K562 (cell line): ENCODE measurements around the gene CENPC. TPM values are rescaled to one million over a fixed set of nuclear protein-coding genes. Genes with fewer than 3 reads are reported as not detected.

Experiments
- ATAC-seq: fragments of 200-7000 bp; cut with Tn5 transposase; 3 replicates; pipeline ENCODE4 v1.9.1; 2020; ENCODE audit warnings: moderate library complexity
- BruUV-seq: library from RNA; stranded (reverse); fragments of 400-500 nt; replicated peaks from 2 replicates; lab custom pipeline; 2021; lab: Mats Ljungman, UMichigan
- CTCF ChIA-PET: fragments of 300-600 bp; formaldehyde crosslinking; extraction: SDS; loops from one replicate; lab custom pipeline; 2021; ENCODE audit warnings: low intra/inter-chr PET ratio; lab: Yijun Ruan, JAX
- POLR2A ChIA-PET: fragments of 300-600, 350-650 bp; sonication (Branson Sonifier 250); formaldehyde crosslinking; extraction: SDS; loops from one replicate; lab custom pipeline; 2021; ENCODE audit warnings: antibody characterized with exemption, inconsistent platforms; lab: Yijun Ruan, JAX
- DNase-seq, 4 experiments: peaks; one replicate each; pipeline versions ENCODE4 v3.0.0 to v3.0.0-alpha.2; 2011 to 2018; ENCODE audit warnings: low spot score in 3 of 4, mixed read lengths in 3 of 4; ENCODE audit errors: extremely low read depth in 1 of 4
- FAIRE-seq: peaks from 2 replicates; lab custom pipeline; 2011; peaks lifted over from hg19 to GRCh38; lab: Jason Lieb, UNC
- H2AFZ ChIP-seq: 2 replicates; pipeline ENCODE4 v1.6.0; 2011; ENCODE audit warnings: low read depth, low read length, control low read depth, inconsistent platforms
- H3K27ac ChIP-seq: fragments of 200-600 bp; 3 replicates; pipeline ENCODE4 v1.8.0; 2011; ENCODE audit warnings: low read depth, mild to moderate bottlenecking, control low read depth, inconsistent platforms, low read length, moderate library complexity, mixed read lengths; ENCODE audit errors: extremely low read depth
- H3K27me3 ChIP-seq, 2 experiments: fragments of 300-600 bp in 1 of 2; 2 replicates in 1 of 2; 3 replicates in 1 of 2; pipeline versions ENCODE4 v1.6.0 to v1.8.0; 2011; ENCODE audit warnings: inconsistent platforms in 2 of 2, low read length in 2 of 2, mild to moderate bottlenecking in 1 of 2, mixed read lengths in 1 of 2, moderate library complexity in 1 of 2; ENCODE audit not compliant: control insufficient read depth in 2 of 2, insufficient read depth in 2 of 2
- H3K36me3 ChIP-seq: fragments of 300-600 bp; 3 replicates; pipeline ENCODE4 v1.8.0; 2011; ENCODE audit warnings: mild to moderate bottlenecking, low read length, inconsistent platforms; ENCODE audit not compliant: control insufficient read depth, insufficient read depth
- H3K4me1 ChIP-seq, 2 experiments: fragments of 200-600 bp in 1 of 2; replicated peaks in 1 of 2; 2 replicates in 1 of 2; 3 replicates in 1 of 2; pipeline versions ENCODE4 v1.5.1 to v1.8.0; 2011; ENCODE audit warnings: inconsistent platforms in 2 of 2, low read length in 2 of 2, mild to moderate bottlenecking in 1 of 2, mixed read lengths in 1 of 2, moderate library complexity in 1 of 2; ENCODE audit not compliant: control insufficient read depth in 2 of 2, insufficient read depth in 2 of 2
- H3K4me2 ChIP-seq: 2 replicates; pipeline ENCODE4 v1.6.1; 2011; ENCODE audit warnings: low read length, control low read depth, inconsistent platforms, mixed read lengths; ENCODE audit not compliant: insufficient read depth
- H3K4me3 ChIP-seq: fragments of 200-600 bp; sonication (generic), shearing (Covaris generic); 2 replicates; pipeline ENCODE4 v1.5.1; 2016; ENCODE audit warnings: control low read depth, inconsistent platforms
- H3K79me2 ChIP-seq: fragments of 200-600 bp; 3 replicates; pipeline ENCODE4 v1.8.0; 2011; ENCODE audit warnings: low read length, inconsistent platforms; ENCODE audit not compliant: control insufficient read depth, insufficient read depth
- H3K9ac ChIP-seq, 2 experiments: 2 replicates each; pipeline versions ENCODE4 v1.6.0 to v1.6.1; 2011; ENCODE audit warnings: low read depth in 2 of 2, low read length in 2 of 2, control low read depth in 1 of 2, inconsistent platforms in 1 of 2, mild to moderate bottlenecking in 1 of 2, mixed read lengths in 1 of 2; ENCODE audit not compliant: insufficient read depth in 1 of 2
- H3K9me1 ChIP-seq: one replicate; pipeline ENCODE4 v1.6.0; 2011; ENCODE audit warnings: inconsistent platforms, mild to moderate bottlenecking, low read length, moderate library complexity; ENCODE audit not compliant: control insufficient read depth, insufficient read depth
- H3K9me3 ChIP-seq: replicated peaks from 2 replicates; pipeline ENCODE4 v1.5.1; 2011; ENCODE audit warnings: low read depth, low read length, inconsistent platforms; ENCODE audit not compliant: control insufficient read depth, insufficient read depth
- H4K20me1 ChIP-seq: replicated peaks from 2 replicates; pipeline ENCODE4 v1.6.1; 2011; ENCODE audit warnings: low read length, inconsistent platforms, mixed read lengths; ENCODE audit not compliant: control insufficient read depth, insufficient read depth
- BDP1 ChIP-seq: IDR thresholded peaks from 3 replicates; pipeline ENCODE4 v1.6.1; 2011; ENCODE audit not compliant: insufficient read length, insufficient read depth
- ERF ChIP-seq: fragments of 450-650 bp; formaldehyde crosslinking; IDR thresholded peaks from 2 replicates; pipeline ENCODE4 v1.4.0; 2020; ENCODE audit warnings: mild to moderate bottlenecking, mixed read lengths
- ILK ChIP-seq: fragments of 450-650 bp; IDR thresholded peaks from 2 replicates; pipeline ENCODE4 v1.6.1; 2016; ENCODE audit warnings: missing genetic modification characterization, low read depth, mild to moderate bottlenecking, missing compliant biosample characterization, moderate library complexity, borderline replicate concordance
- JUNB ChIP-seq: fragments of 450-650 bp; formaldehyde crosslinking; conservative IDR thresholded peaks from 2 replicates; pipeline ENCODE4 v1.4.0; 2020; ENCODE audit warnings: mild to moderate bottlenecking
- MAFG ChIP-seq: fragments of 450-650 bp; conservative IDR thresholded peaks from 2 replicates; pipeline ENCODE4 v1.6.1; 2016; ENCODE audit warnings: missing genetic modification characterization, missing compliant biosample characterization
- PHB2 ChIP-seq: fragments of 450-650 bp; IDR thresholded peaks from 2 replicates; pipeline ENCODE4 v1.6.1; 2017; ENCODE audit warnings: low read depth
- PRMT5 ChIP-seq: sonication (generic); formaldehyde crosslinking; IDR thresholded peaks from 2 replicates; pipeline ENCODE4 v1.5.0; 2020; ENCODE audit warnings: missing genetic modification reagents
- SIX5 ChIP-seq, 2 experiments: IDR thresholded peaks; 2 replicates each; pipeline ENCODE4 v1.6.1; 2011; ENCODE audit warnings: low read length in 2 of 2, borderline replicate concordance in 1 of 2, low read depth in 1 of 2, mild to moderate bottlenecking in 1 of 2, moderate library complexity in 1 of 2; ENCODE audit not compliant: insufficient read depth in 1 of 2
- ZNF41 ChIP-seq: fragments of 250-450 bp; sonication (Bioruptor Pico); conservative IDR thresholded peaks from 2 replicates; pipeline ENCODE4 v1.4.0; 2020; ENCODE audit warnings: mild to moderate bottlenecking
- ZNF668 ChIP-seq: fragments of 250-450 bp; sonication (Bioruptor Pico); IDR thresholded peaks from 2 replicates; pipeline ENCODE4 v1.8.0; 2022; ENCODE audit warnings: mild to moderate bottlenecking, inconsistent platforms
- ZNF76 ChIP-seq: fragments of 250-450 bp; sonication (Bioruptor Pico); IDR thresholded peaks from 2 replicates; pipeline ENCODE4 v1.4.0; 2020; ENCODE audit warnings: mild to moderate bottlenecking, moderate library complexity, borderline replicate concordance
- WGBS: fragments of 100-300 bp; shearing (Covaris generic); methylation state at CpG from one replicate; pipeline ENCODE4 v1.1.6; 2016; ENCODE audit warnings: low coverage, mixed read lengths; ENCODE audit not compliant: insufficient coverage; ENCODE audit errors: missing lambda C conversion rate; 5-methylcytosine and 5-hydroxymethylcytosine counted together
- in situ Hi-C: fragments of 300-500 bp; cut with MboI; formaldehyde crosslinking; loops from 4 replicates; pipeline ENCODE4 v1.15.0; 2018; ENCODE audit warnings: inconsistent platforms, mixed read lengths
- intact Hi-C: fragments of 100-400 bp; cut with micrococcal nuclease; formaldehyde crosslinking; loops from 2 replicates; pipeline ENCODE4 v1.14.2; 2022
- polyA plus RNA-seq, 8 experiments: library from polyadenylated mRNA; depleted of rRNA in 4 of 8; stranded (reverse) in 5 of 8; unstranded in 3 of 8; fragments of >200 nt; fragmentation: Nextera tagmentation in 2 of 8; fragmentation: Illumina TruSeq in 1 of 8; extraction: Ambion mirVana in 2 of 8; extraction: Trizol in 1 of 8; gene quantifications; 2 replicates each; pipeline versions ENCODE4 v1.2.1 to v1.2.3, GENCODE V29; 2011 to 2014; ENCODE audit warnings: inconsistent platforms in 1 of 8, missing spikeins in 1 of 8
- total RNA-seq, 7 experiments: library from RNA; depleted of rRNA in 6 of 7; stranded (reverse); fragments of >200 nt in 6 of 7; fragmentation: Illumina TruSeq in 2 of 7; extraction: Trizol in 2 of 7; gene quantifications; 2 replicates each; pipeline versions ENCODE4 v1.2.1 to v1.2.3, GENCODE V29; 2011 to 2021; ENCODE audit warnings: low replicate concordance in 1 of 7
- TF ChIP-seq, protein P1 (sequence below): fragments of 250-450 bp; sonication (Bioruptor Pico); IDR thresholded peaks from 2 replicates; pipeline ENCODE4 v1.5.0; 2020; ENCODE audit warnings: mild to moderate bottlenecking, borderline replicate concordance
- TF ChIP-seq, protein P2 (sequence below): sonication (generic); formaldehyde crosslinking; IDR thresholded peaks from 2 replicates; pipeline ENCODE4 v1.8.0; 2022; ENCODE audit warnings: mild to moderate bottlenecking, missing genetic modification reagents, borderline replicate concordance
- TF ChIP-seq, protein P3 (sequence below): fragments of 250-450 bp; sonication (Bioruptor Pico); IDR thresholded peaks from 2 replicates; pipeline ENCODE4 v1.5.0; 2020; ENCODE audit warnings: mild to moderate bottlenecking

Gene CENPC
- total and polyA plus RNA-seq, 9 of the 15 experiments (the other 6 are each of a cell fraction or from before 2014, with no cell fraction given), result 18.1 to 48.5 (median 30.8) TPM

DNA sequence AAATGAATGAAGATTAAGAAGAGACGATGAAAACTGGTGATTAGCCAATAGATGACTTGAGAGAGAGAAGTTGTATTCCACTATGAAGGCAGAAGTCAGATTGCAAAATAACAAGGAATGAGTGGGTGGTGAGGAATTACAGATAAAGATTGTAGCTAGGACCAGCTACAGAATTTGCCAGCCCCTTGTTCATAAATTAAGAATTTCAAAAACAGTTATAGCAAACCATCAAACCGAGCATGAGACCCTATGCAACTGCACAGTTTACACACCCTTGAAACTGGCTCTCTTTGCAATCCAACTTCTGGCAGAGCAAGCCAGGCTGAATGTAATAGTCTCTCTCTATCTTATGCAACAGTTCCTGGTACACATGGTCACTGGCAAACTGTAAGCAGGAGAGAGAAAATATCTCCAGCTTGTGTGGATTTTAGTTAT is 48.5 kb upstream of the CENPC start (continued):
- TF ChIP-seq, protein P1, sequence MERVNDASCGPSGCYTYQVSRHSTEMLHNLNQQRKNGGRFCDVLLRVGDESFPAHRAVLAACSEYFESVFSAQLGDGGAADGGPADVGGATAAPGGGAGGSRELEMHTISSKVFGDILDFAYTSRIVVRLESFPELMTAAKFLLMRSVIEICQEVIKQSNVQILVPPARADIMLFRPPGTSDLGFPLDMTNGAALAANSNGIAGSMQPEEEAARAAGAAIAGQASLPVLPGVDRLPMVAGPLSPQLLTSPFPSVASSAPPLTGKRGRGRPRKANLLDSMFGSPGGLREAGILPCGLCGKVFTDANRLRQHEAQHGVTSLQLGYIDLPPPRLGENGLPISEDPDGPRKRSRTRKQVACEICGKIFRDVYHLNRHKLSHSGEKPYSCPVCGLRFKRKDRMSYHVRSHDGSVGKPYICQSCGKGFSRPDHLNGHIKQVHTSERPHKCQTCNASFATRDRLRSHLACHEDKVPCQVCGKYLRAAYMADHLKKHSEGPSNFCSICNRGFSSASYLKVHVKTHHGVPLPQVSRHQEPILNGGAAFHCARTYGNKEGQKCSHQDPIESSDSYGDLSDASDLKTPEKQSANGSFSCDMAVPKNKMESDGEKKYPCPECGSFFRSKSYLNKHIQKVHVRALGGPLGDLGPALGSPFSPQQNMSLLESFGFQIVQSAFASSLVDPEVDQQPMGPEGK, result no peak
- TF ChIP-seq MAFG (no peak), ZNF668 (no peak)
- TF ChIP-seq, protein P2, sequence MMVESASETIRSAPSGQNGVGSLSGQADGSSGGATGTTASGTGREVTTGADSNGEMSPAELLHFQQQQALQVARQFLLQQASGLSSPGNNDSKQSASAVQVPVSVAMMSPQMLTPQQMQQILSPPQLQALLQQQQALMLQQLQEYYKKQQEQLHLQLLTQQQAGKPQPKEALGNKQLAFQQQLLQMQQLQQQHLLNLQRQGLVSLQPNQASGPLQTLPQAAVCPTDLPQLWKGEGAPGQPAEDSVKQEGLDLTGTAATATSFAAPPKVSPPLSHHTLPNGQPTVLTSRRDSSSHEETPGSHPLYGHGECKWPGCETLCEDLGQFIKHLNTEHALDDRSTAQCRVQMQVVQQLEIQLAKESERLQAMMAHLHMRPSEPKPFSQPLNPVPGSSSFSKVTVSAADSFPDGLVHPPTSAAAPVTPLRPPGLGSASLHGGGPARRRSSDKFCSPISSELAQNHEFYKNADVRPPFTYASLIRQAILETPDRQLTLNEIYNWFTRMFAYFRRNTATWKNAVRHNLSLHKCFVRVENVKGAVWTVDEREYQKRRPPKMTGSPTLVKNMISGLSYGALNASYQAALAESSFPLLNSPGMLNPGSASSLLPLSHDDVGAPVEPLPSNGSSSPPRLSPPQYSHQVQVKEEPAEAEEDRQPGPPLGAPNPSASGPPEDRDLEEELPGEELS (CRISPR knock-in tag), result no peak
- TF ChIP-seq, all 486 proteins: peak for 3

DNA sequence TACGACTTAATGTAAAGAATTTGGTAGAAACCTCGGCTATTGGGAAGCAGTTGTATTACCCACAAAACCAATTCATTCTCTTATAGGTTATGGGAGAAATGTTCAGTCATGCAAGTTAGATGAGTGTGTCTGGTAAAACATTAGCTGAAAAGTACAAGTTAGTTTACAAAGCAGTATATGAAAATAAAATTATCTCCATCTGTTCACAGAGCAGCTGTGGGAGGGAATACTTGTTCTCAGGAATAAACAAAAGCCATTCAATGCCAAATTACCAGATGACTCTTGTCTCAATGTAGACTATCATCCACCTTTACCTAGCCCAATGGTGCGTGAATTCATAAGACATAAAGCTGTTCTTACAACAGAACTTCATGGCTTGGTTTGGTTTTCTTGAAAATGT is 41.9 kb upstream of the CENPC start:
- Histone ChIP-seq H3K9me3 (no peaks in the 10 kb centered on the region), H3K9me1 (no peaks in the 10 kb centered on the region), H3K36me3 (no peaks in the 10 kb centered on the region), H3K9ac (no peak overlapping the region), H3K4me3 (no peak overlapping the region), H3K4me2 (no peak overlapping the region), H3K4me1 (no peaks in the 10 kb centered on the region), H3K79me2 (no peaks in the 10 kb centered on the region), H4K20me1 (no peaks in the 10 kb centered on the region), H3K27ac (no peak overlapping the region), H2AFZ (no peak overlapping the region), H3K27me3 (no peaks in the 10 kb centered on the region)
- in situ Hi-C loops, result no loop called here
- ChIA-PET POLR2A (interaction anchor here (0.7 kb wide), 1 partner anchor 19 kb away, joined by 4 read pairs; no protein-coding TSS in a partner anchor), CTCF (no interaction called here)
- WGBS, result 72% methylated on average over 3 of the region's 3 CpGs
- FAIRE-seq, result no peak
- intact Hi-C loops, result no loop called here
- no peak for ATAC-seq
- BruUV-seq, result no TSS peak
- DNase-seq, result no peak
- TF ChIP-seq PHB2, result no peak
- TF ChIP-seq, protein P2 (CRISPR knock-in tag), result no peak
- TF ChIP-seq, protein P3, sequence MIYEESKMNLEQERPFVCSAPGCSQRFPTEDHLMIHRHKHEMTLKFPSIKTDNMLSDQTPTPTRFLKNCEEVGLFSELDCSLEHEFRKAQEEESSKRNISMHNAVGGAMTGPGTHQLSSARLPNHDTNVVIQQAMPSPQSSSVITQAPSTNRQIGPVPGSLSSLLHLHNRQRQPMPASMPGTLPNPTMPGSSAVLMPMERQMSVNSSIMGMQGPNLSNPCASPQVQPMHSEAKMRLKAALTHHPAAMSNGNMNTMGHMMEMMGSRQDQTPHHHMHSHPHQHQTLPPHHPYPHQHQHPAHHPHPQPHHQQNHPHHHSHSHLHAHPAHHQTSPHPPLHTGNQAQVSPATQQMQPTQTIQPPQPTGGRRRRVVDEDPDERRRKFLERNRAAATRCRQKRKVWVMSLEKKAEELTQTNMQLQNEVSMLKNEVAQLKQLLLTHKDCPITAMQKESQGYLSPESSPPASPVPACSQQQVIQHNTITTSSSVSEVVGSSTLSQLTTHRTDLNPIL (CRISPR knock-in tag), result no peak
- TF ChIP-seq PRMT5 (CRISPR knock-in tag), result no peak
- no peak for TF ChIP-seq ZNF76 (CRISPR knock-in tag)
- TF ChIP-seq JUNB, result no peak
- no peak for TF ChIP-seq ILK
- no peak for TF ChIP-seq BDP1
- TF ChIP-seq ZNF41 (CRISPR knock-in tag), result no peak
- no peak for TF ChIP-seq ERF
- TF ChIP-seq SIX5 (IDR thresholded peaks at IDR 0.05; ENCODE audit: borderline replicate concordance in 1 of 2, insufficient read depth in 1 of 2, low read depth in 1 of 2, low read length in 2 of 2), result no peak
